22Rv1 (cell line): ENCODE measurements around the gene UMODL1.

ENCODE experiments used
- ZFX ChIP-seq: fragments of 450-650 bp; IDR thresholded peaks from 2 replicates; pipeline ENCODE4 v1.6.1; 2017; ENCODE audit warnings: antibody characterized with exemption, borderline replicate concordance
- TF ChIP-seq, protein P1 (sequence below): fragments of 450-650 bp; IDR thresholded peaks from 2 replicates; pipeline ENCODE4 v1.5.1; 2017; ENCODE audit warnings: mild to moderate bottlenecking

DNA sequence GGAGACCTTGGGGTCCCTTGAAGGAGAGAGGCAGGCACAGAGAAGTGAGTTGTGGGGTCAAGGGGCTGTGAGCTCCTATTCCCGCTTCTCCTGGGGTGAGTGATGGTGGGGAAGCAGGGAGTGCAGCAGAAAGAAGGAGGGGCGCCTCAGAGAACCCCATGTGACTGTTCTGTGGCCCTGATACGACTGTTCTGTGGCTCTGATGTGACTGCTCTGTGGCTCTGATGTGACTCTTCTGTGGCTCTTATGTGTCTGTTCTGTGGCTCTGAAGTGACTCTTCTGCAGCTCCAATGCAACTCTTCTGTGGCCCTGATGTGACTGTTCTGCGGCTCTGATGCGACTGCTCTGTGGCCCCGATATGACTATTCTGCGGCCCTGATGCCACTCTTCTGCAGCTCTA lies 29.9 kb upstream of the UMODL1 start:
- TF ChIP-seq, protein P1, sequence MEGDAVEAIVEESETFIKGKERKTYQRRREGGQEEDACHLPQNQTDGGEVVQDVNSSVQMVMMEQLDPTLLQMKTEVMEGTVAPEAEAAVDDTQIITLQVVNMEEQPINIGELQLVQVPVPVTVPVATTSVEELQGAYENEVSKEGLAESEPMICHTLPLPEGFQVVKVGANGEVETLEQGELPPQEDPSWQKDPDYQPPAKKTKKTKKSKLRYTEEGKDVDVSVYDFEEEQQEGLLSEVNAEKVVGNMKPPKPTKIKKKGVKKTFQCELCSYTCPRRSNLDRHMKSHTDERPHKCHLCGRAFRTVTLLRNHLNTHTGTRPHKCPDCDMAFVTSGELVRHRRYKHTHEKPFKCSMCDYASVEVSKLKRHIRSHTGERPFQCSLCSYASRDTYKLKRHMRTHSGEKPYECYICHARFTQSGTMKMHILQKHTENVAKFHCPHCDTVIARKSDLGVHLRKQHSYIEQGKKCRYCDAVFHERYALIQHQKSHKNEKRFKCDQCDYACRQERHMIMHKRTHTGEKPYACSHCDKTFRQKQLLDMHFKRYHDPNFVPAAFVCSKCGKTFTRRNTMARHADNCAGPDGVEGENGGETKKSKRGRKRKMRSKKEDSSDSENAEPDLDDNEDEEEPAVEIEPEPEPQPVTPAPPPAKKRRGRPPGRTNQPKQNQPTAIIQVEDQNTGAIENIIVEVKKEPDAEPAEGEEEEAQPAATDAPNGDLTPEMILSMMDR = no peak
- TF ChIP-seq ZFX = no peak
